IMR-90 (cell line): Measurements from ENCODE around the gene BPIFB1.

Source experiments
- CEBPB ChIP-seq: IDR thresholded peaks from 2 replicates; pipeline ENCODE4 v1.6.1; 2012; ENCODE audit warnings: low read depth, low read length, improper control_type of control experiment
- TF ChIP-seq, protein P1 (sequence below): conservative IDR thresholded peaks from 2 replicates; pipeline ENCODE4 v1.5.1; 2012; ENCODE audit warnings: mild to moderate bottlenecking, low read depth, low read length, improper control_type of control experiment

DNA sequence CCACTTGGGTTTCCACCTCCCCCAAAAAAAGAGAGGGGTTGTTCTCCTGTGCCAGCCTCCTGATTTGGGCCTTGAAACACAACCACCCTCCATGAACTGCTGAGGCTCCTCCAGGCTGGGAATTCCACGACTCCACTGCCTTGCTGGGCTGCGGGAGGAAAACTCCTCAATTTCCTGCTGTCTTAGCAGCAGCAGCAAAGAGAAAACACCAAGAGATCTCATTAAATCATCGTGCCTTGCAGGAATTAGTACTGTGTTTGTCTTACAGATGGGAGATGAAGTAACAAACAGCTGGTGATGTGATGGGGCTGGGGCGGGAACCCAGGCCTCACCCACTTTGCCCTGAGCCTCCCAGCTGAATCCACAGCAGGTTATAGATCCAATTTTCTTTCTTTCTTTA lies 29.0 kb downstream of the BPIFB1 start:
- TF ChIP-seq, protein P1, sequence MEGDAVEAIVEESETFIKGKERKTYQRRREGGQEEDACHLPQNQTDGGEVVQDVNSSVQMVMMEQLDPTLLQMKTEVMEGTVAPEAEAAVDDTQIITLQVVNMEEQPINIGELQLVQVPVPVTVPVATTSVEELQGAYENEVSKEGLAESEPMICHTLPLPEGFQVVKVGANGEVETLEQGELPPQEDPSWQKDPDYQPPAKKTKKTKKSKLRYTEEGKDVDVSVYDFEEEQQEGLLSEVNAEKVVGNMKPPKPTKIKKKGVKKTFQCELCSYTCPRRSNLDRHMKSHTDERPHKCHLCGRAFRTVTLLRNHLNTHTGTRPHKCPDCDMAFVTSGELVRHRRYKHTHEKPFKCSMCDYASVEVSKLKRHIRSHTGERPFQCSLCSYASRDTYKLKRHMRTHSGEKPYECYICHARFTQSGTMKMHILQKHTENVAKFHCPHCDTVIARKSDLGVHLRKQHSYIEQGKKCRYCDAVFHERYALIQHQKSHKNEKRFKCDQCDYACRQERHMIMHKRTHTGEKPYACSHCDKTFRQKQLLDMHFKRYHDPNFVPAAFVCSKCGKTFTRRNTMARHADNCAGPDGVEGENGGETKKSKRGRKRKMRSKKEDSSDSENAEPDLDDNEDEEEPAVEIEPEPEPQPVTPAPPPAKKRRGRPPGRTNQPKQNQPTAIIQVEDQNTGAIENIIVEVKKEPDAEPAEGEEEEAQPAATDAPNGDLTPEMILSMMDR = no peak
- TF ChIP-seq CEBPB = no peak
